GM18951 (cell line): ENCODE data around the gene KCNJ6.

Experiments used
- POLR2A ChIP-seq: IDR thresholded peaks from 4 replicates; pipeline ENCODE4 v1.6.1; 2011; ENCODE audit warnings: mild to moderate bottlenecking; ENCODE audit not compliant: insufficient read length, insufficient read depth; ENCODE audit errors: extremely low read depth
- in situ Hi-C: fragments of 300-500 bp; cut with MboI; formaldehyde crosslinking; loops from one replicate; pipeline ENCODE4 v1.12.0; 2022; ENCODE audit warnings: low sequenced_read_pairs, mixed read lengths, inconsistent platforms; ENCODE audit not compliant: unreplicated experiment

KCNJ6 gene

GRCh38 chr21:37695111-37695510, 221.1 kb downstream of the KCNJ6 start:
- in situ Hi-C loops, result no loop called here
- TF ChIP-seq POLR2A, result no peak

- TF ChIP-seq POLR2A, result no peak
- in situ Hi-C loops, result no loop called here
These were observed 227.2 kb downstream of the KCNJ6 start for GRCh38 chr21:37688952-37689659.

GRCh38 chr21:37686991-37687810, 229.1 kb downstream of the KCNJ6 start:
- in situ Hi-C loops, result no loop called here
- no peak for TF ChIP-seq POLR2A

GRCh38 chr21:37684547-37684946, 231.7 kb downstream of the KCNJ6 start:
- TF ChIP-seq POLR2A, result no peak
- in situ Hi-C loops, result no loop called here

GRCh38 chr21:37684115-37684493, 232.2 kb downstream of the KCNJ6 start:
- in situ Hi-C loops, result no loop called here
- TF ChIP-seq POLR2A, result no peak

- TF ChIP-seq POLR2A, result no peak
- in situ Hi-C loops, result no loop called here
These were observed 232.7 kb downstream of the KCNJ6 start for GRCh38 chr21:37683396-37684114.

- no peak for TF ChIP-seq POLR2A
- in situ Hi-C loops, result no loop called here
These were observed 233.3 kb downstream of the KCNJ6 start for GRCh38 chr21:37682966-37683365.

GRCh38 chr21:37677006-37677405, 239.3 kb downstream of the KCNJ6 start:
- in situ Hi-C loops, result no loop called here
- no peak for TF ChIP-seq POLR2A

GRCh38 chr21:37675202-37675801, 241.0 kb downstream of the KCNJ6 start:
- in situ Hi-C loops, result no loop called here
- TF ChIP-seq POLR2A, result no peak

- no peak for TF ChIP-seq POLR2A
- in situ Hi-C loops, result no loop called here
These were observed 242.3 kb downstream of the KCNJ6 start for GRCh38 chr21:37673801-37674575.

GRCh38 chr21:37671381-37671780, 244.9 kb downstream of the KCNJ6 start:
- in situ Hi-C loops, result no loop called here

GRCh38 chr21:37670883-37671282, 245.4 kb downstream of the KCNJ6 start:
- in situ Hi-C loops, result no loop called here
- no peak for TF ChIP-seq POLR2A

More at GRCh38 chr21:37671381-37671780, 244.9 kb downstream of the KCNJ6 start:
- no peak for TF ChIP-seq POLR2A

GRCh38 chr21:37669249-37669648, 247.0 kb downstream of the KCNJ6 start:
- in situ Hi-C loops, result no loop called here
- no peak for TF ChIP-seq POLR2A
